K562 (cell line): ENCODE measurements around the gene PEBP1. TPM values are rescaled to one million over a fixed set of nuclear protein-coding genes. Genes with fewer than 3 reads are reported as not detected.

Source experiments
- ATAC-seq: fragments of 200-7000 bp; cut with Tn5 transposase; 3 replicates; pipeline ENCODE4 v1.9.1; 2020; ENCODE audit warnings: moderate library complexity
- BruUV-seq: library from RNA; stranded (reverse); fragments of 400-500 nt; replicated peaks from 2 replicates; lab custom pipeline; 2021; lab: Mats Ljungman, UMichigan
- CTCF ChIA-PET: fragments of 300-600 bp; formaldehyde crosslinking; extraction: SDS; loops from one replicate; lab custom pipeline; 2021; ENCODE audit warnings: low intra/inter-chr PET ratio; lab: Yijun Ruan, JAX
- POLR2A ChIA-PET: fragments of 300-600, 350-650 bp; sonication (Branson Sonifier 250); formaldehyde crosslinking; extraction: SDS; loops from one replicate; lab custom pipeline; 2021; ENCODE audit warnings: antibody characterized with exemption, inconsistent platforms; lab: Yijun Ruan, JAX
- DNase-seq, 4 experiments: peaks; one replicate each; pipeline versions ENCODE4 v3.0.0 to v3.0.0-alpha.2; 2011 to 2018; ENCODE audit warnings: low spot score in 3 of 4, mixed read lengths in 3 of 4; ENCODE audit errors: extremely low read depth in 1 of 4
- FAIRE-seq: peaks from 2 replicates; lab custom pipeline; 2011; peaks lifted over from hg19 to GRCh38; lab: Jason Lieb, UNC
- H2AFZ ChIP-seq: 2 replicates; pipeline ENCODE4 v1.6.0; 2011; ENCODE audit warnings: low read depth, low read length, control low read depth, inconsistent platforms
- H3K27ac ChIP-seq: fragments of 200-600 bp; 3 replicates; pipeline ENCODE4 v1.8.0; 2011; ENCODE audit warnings: low read depth, mild to moderate bottlenecking, control low read depth, inconsistent platforms, low read length, moderate library complexity, mixed read lengths; ENCODE audit errors: extremely low read depth
- H3K27me3 ChIP-seq, 2 experiments: fragments of 300-600 bp in 1 of 2; 2 replicates in 1 of 2; 3 replicates in 1 of 2; pipeline versions ENCODE4 v1.6.0 to v1.8.0; 2011; ENCODE audit warnings: inconsistent platforms in 2 of 2, low read length in 2 of 2, mild to moderate bottlenecking in 1 of 2, mixed read lengths in 1 of 2, moderate library complexity in 1 of 2; ENCODE audit not compliant: control insufficient read depth in 2 of 2, insufficient read depth in 2 of 2
- H3K36me3 ChIP-seq: fragments of 300-600 bp; 3 replicates; pipeline ENCODE4 v1.8.0; 2011; ENCODE audit warnings: mild to moderate bottlenecking, low read length, inconsistent platforms; ENCODE audit not compliant: control insufficient read depth, insufficient read depth
- H3K4me1 ChIP-seq, 2 experiments: fragments of 200-600 bp in 1 of 2; replicated peaks in 1 of 2; 2 replicates in 1 of 2; 3 replicates in 1 of 2; pipeline versions ENCODE4 v1.5.1 to v1.8.0; 2011; ENCODE audit warnings: inconsistent platforms in 2 of 2, low read length in 2 of 2, mild to moderate bottlenecking in 1 of 2, mixed read lengths in 1 of 2, moderate library complexity in 1 of 2; ENCODE audit not compliant: control insufficient read depth in 2 of 2, insufficient read depth in 2 of 2
- H3K4me2 ChIP-seq: 2 replicates; pipeline ENCODE4 v1.6.1; 2011; ENCODE audit warnings: low read length, control low read depth, inconsistent platforms, mixed read lengths; ENCODE audit not compliant: insufficient read depth
- H3K4me3 ChIP-seq: fragments of 200-600 bp; sonication (generic), shearing (Covaris generic); 2 replicates; pipeline ENCODE4 v1.5.1; 2016; ENCODE audit warnings: control low read depth, inconsistent platforms
- H3K79me2 ChIP-seq: fragments of 200-600 bp; 3 replicates; pipeline ENCODE4 v1.8.0; 2011; ENCODE audit warnings: low read length, inconsistent platforms; ENCODE audit not compliant: control insufficient read depth, insufficient read depth
- H3K9ac ChIP-seq, 2 experiments: 2 replicates each; pipeline versions ENCODE4 v1.6.0 to v1.6.1; 2011; ENCODE audit warnings: low read depth in 2 of 2, low read length in 2 of 2, control low read depth in 1 of 2, inconsistent platforms in 1 of 2, mild to moderate bottlenecking in 1 of 2, mixed read lengths in 1 of 2; ENCODE audit not compliant: insufficient read depth in 1 of 2
- H3K9me1 ChIP-seq: one replicate; pipeline ENCODE4 v1.6.0; 2011; ENCODE audit warnings: inconsistent platforms, mild to moderate bottlenecking, low read length, moderate library complexity; ENCODE audit not compliant: control insufficient read depth, insufficient read depth
- H3K9me3 ChIP-seq: replicated peaks from 2 replicates; pipeline ENCODE4 v1.5.1; 2011; ENCODE audit warnings: low read depth, low read length, inconsistent platforms; ENCODE audit not compliant: control insufficient read depth, insufficient read depth
- H4K20me1 ChIP-seq: replicated peaks from 2 replicates; pipeline ENCODE4 v1.6.1; 2011; ENCODE audit warnings: low read length, inconsistent platforms, mixed read lengths; ENCODE audit not compliant: control insufficient read depth, insufficient read depth
- LCOR ChIP-seq: sonication (generic); formaldehyde crosslinking; IDR thresholded peaks from 2 replicates; pipeline ENCODE4 v1.8.0; 2022; ENCODE audit warnings: mild to moderate bottlenecking, missing genetic modification reagents
- WGBS: fragments of 100-300 bp; shearing (Covaris generic); methylation state at CpG from one replicate; pipeline ENCODE4 v1.1.6; 2016; ENCODE audit warnings: low coverage, mixed read lengths; ENCODE audit not compliant: insufficient coverage; ENCODE audit errors: missing lambda C conversion rate; 5-methylcytosine and 5-hydroxymethylcytosine counted together
- in situ Hi-C: fragments of 300-500 bp; cut with MboI; formaldehyde crosslinking; loops from 4 replicates; pipeline ENCODE4 v1.15.0; 2018; ENCODE audit warnings: inconsistent platforms, mixed read lengths
- intact Hi-C: fragments of 100-400 bp; cut with micrococcal nuclease; formaldehyde crosslinking; loops from 2 replicates; pipeline ENCODE4 v1.14.2; 2022
- polyA plus RNA-seq, 8 experiments: library from polyadenylated mRNA; depleted of rRNA in 4 of 8; stranded (reverse) in 5 of 8; unstranded in 3 of 8; fragments of >200 nt; fragmentation: Nextera tagmentation in 2 of 8; fragmentation: Illumina TruSeq in 1 of 8; extraction: Ambion mirVana in 2 of 8; extraction: Trizol in 1 of 8; gene quantifications; 2 replicates each; pipeline versions ENCODE4 v1.2.1 to v1.2.3, GENCODE V29; 2011 to 2014; ENCODE audit warnings: inconsistent platforms in 1 of 8, missing spikeins in 1 of 8
- total RNA-seq, 7 experiments: library from RNA; depleted of rRNA in 6 of 7; stranded (reverse); fragments of >200 nt in 6 of 7; fragmentation: Illumina TruSeq in 2 of 7; extraction: Trizol in 2 of 7; gene quantifications; 2 replicates each; pipeline versions ENCODE4 v1.2.1 to v1.2.3, GENCODE V29; 2011 to 2021; ENCODE audit warnings: low replicate concordance in 1 of 7
- TF ChIP-seq, protein P1 (sequence below): fragments of 450-650 bp; IDR thresholded peaks from 2 replicates; pipeline ENCODE4 v1.6.1; 2018; ENCODE audit warnings: mild to moderate bottlenecking, low read depth; ENCODE audit not compliant: partially characterized antibody

Gene PEBP1
- total and polyA plus RNA-seq, 9 of the 15 experiments (the other 6 are each of a cell fraction or from before 2014, with no cell fraction given), result 77.3 to 207 (median 153) TPM

DNA sequence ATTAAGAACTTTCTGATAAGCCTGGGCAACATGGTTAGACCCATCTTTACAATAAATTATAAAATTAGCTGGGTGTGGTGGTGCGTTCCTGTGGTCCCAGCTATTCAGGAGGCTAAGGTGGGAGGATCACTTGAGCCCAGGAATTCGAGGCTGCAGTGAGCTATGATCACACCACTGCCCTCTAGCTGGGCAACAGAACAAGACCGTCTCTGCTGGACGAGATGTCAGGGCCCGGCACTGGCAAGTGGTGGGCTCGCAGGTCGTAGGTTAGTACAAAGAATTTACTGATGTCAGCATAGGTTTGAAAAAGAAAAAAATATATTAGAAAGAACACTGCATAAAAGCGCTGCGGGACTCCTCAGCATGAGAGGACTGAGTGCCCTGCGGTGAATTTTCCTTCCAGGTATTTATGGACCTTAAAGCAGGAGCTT lies 16.5 kb upstream of the PEBP1 start:
- CTCF ChIA-PET, result interaction anchor here (3.0 kb wide), 1 partner anchor 256 kb away, joined by 31 read pairs; the partner anchor contains the start of gene SUDS3
- Histone ChIP-seq H3K4me2 (no peak overlapping the region), H2AFZ (no peak overlapping the region), H3K79me2 (no peaks in the 10 kb centered on the region), H3K9ac (no peak overlapping the region), H3K27ac (no peak overlapping the region), H3K27me3 (no peaks in the 10 kb centered on the region), H4K20me1 (no peaks in the 10 kb centered on the region), H3K9me1 (no peaks in the 10 kb centered on the region), H3K4me1 (peaks cover 4 to 12% of the 10 kb centered on the region in 2 experiments; a peak in 4 of 5 replicates), H3K9me3 (no peaks in the 10 kb centered on the region), H3K4me3 (no peak overlapping the region), H3K36me3 (no peaks in the 10 kb centered on the region; the same call in 2 of the 3 replicates)
- TF ChIP-seq, protein P1, sequence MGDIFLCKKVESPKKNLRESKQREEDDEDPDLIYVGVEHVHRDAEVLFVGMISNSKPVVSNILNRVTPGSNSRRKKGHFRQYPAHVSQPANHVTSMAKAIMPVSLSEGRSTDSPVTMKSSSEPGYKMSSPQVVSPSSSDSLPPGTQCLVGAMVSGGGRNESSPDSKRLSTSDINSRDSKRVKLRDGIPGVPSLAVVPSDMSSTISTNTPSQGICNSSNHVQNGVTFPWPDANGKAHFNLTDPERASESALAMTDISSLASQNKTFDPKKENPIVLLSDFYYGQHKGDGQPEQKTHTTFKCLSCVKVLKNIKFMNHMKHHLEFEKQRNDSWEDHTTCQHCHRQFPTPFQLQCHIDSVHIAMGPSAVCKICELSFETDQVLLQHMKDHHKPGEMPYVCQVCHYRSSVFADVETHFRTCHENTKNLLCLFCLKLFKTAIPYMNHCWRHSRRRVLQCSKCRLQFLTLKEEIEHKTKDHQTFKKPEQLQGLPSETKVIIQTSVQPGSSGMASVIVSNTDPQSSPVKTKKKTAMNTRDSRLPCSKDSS, result no peak
- no peak for TF ChIP-seq LCOR (CRISPR knock-in tag)
- WGBS, result 85% methylated on average over 10 of the region's 10 CpGs
- BruUV-seq, result no TSS peak
- DNase-seq, result peak in 1 of 4 experiments; percentile 4
- intact Hi-C loops, result loop anchor here (10.0 kb wide), 1 partner anchor 245 kb away; no protein-coding TSS in a partner anchor
- FAIRE-seq, result no peak
- POLR2A ChIA-PET, result interaction anchor here (0.8 to 2.9 kb wide), 2 partner anchors 25 to 257 kb away, joined by 3 to 14 read pairs; partner anchors contain the start of gene SUDS3
- in situ Hi-C loops, result no loop called here
- no peak for ATAC-seq
